GDM1 (cell line): ENCODE measurements around the gene TEX261.

Source experiments
- DNase-seq: peaks from one replicate; lab custom pipeline; 2025; lab: John Stamatoyannopoulos, UW

Gene TEX261

GRCh38 chr2:70981421-70981820 is 13.3 kb downstream of the TEX261 start:
- no peak for DNase-seq

DNA sequence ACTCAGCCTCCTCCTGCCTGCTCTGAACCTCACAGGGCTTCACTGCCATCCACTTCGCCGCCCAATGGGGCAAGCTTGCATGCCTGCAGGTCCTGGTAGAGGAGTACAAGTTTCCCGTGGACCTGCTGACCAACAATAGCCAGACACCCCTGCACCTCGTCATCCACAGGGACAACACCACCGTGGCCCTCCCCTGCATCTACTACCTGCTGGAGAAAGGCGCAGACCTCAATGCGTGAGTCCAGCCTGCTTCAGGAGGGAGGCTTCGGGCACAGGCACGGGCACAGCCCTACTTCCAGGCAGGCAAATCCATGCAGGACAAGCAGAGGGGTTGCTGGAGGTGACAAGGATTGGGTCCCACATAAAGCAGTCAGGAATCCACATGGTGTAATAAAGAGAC is 15.0 kb downstream of the TEX261 start:
- no peak for DNase-seq

- no peak for DNase-seq
These were observed 15.5 kb downstream of the TEX261 start for GRCh38 chr2:70979180-70979488.

DNA sequence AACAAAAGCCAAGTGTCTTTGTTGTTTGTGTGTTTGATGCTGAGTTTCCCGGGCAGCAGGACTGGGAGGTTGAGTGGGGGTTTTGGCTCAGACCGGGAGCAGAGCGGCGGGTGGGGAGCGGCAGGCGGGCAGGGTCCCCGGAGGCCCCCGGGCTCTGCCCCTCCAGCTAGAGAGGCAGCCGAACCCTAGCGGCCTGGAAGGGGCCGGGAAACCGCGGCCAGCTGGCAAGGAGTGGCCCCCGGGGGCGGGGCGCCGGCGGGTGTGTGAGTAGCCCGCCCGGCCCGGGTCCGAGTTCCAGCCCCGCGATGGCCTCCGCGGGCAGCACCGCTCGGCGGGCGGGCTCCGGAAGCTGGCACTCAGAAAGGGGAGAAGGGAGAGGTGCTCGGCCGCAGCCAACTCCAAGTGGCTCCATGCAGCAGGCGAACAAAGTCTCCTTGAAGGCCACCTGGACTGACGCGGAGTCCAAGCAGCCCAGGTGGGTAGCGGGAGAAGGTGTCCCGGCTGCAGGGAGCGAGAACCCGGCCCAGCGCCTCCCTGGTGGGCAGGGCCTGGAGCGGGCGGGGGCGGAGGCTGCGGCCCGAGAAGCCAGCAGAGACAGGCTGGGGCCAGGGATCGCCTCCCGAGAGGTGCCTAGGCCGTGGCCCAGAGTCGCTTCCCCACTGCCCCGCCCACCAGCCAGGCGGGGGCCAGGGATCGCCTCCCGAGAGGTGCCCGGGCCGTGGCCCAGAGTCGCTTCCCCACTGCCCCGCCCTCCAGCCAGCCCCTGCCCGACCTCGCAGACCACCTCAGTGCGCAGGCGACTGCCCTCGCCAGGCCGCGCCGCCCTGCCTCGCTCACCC is 16.1 kb downstream of the TEX261 start, which contains the start of gene ANKRD53:
Gene ANKRD53 (plus strand): TSS at position 290 of the 839 bp plus-strand sequence. CDS start 16 bp downstream, at position 306.
- no peak for DNase-seq

DNA sequence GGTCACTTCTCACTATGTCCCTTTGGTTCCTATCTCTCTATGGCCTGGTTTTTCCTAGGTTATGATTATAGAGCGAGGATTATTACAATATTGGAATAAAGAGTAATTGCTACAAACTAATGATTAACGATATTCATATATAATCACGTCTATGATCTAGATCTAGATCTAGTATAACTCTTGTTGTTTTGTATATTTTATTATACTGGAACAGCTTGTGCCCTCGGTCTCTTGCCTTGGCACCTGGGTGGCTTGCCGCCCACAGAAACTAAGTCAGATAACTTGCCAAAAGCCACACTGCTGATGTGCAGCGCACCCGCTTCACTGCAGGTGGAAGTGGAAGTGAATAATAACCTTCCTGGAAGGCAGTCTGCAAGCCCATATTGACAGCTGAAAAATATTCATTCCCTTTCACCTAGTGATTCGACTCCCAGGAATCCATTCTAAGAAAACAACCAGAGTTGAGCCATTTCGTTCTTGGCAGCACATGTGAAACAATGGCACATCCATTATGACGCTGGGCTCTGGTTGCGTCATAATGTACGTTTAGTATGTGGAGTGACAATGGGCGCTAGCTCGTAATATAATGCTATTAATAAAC is 17.0 kb downstream of the TEX261 start:
- DNase-seq, result no peak

- no peak for DNase-seq
These were observed 19.4 kb downstream of the TEX261 start for GRCh38 chr2:70975237-70975636.

GRCh38 chr2:70974592-70974991 is 20.1 kb downstream of the TEX261 start:
- DNase-seq, result no peak

DNA sequence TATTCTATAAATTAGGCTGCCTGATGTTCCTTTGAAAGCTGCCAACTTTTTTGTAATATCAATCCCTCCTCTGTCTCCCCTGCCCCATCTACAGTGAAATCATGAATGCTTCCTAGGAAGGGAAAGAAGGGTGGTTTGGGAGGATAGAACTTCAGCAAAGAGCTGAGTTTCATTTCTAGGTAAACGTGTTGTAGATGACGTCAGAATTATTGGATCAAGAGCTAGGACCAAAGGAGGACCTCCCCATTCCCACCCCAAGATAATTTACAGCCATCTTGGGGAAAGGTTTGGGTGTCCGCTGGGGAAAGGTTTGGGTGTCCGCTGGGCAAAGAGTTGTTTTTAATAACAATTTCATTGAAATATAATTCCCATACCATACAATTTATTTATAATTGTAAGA is 27.5 kb downstream of the TEX261 start:
- DNase-seq, result no peak

- DNase-seq, result no peak
These were observed 28.0 kb downstream of the TEX261 start for GRCh38 chr2:70966681-70967080.

- no peak for DNase-seq
These were observed 29.2 kb downstream of the TEX261 start for GRCh38 chr2:70965506-70965905.

DNA sequence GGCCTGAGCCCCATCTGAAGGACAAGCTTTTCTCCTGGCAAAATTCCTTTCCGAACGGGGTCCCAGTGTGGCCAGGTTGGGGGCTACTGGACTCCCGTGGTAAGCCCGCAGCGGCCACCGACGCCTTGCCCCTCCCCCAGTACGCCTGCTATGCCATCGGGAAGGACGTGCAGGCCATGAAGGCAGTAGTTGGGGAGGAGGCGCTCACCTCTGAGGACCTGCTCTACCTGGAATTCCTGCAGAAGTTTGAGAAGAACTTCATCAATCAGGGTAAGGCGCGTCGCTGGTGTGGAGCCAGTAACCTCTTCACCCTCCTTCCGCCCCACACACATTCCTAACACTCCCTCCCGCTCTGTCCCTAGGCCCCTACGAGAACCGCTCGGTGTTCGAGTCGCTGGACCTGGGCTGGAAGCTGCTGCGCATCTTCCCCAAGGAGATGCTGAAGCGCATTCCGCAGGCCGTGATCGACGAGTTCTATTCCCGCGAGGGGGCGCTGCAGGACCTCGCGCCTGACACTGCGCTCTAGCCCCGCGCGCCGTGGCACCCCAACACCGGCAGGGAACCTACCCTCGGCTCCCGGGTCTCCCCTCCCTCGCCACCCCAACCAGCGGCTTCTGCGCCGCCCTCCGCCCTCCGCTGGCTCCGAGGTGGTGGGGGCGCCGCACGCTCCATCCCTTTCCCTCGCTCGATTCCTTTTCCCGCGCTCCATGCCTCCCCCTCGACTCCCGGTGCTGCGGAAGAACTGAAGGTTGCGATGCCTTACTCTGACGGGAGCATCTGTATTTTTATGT is 29.9 kb downstream of the TEX261 start:
- peak; percentile 62 for DNase-seq

- DNase-seq, result no peak
These were observed 30.5 kb downstream of the TEX261 start for GRCh38 chr2:70964133-70964532.

GRCh38 chr2:70962885-70963878 is 31.5 kb downstream of the TEX261 start:
- DNase-seq, result no peak

GRCh38 chr2:70962211-70962884 is 32.3 kb downstream of the TEX261 start:
- no peak for DNase-seq

DNA sequence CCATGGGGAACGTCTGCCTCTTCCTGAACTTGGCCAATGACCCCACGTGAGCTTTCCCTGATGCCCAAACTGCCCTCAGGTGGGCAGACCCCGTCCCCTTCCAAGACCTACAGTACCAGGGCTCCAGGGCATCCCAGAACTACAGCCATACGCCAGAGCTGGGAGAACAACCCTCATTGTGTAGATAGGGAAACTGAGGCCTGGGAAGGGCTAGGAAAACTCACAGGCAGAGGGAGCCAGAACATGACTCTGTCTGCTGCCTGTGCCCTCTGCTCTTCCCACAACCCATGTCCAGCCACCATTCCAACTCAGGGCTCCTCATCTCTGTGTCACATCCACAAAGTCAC is 33.1 kb downstream of the TEX261 start:
- no peak for DNase-seq

DNA sequence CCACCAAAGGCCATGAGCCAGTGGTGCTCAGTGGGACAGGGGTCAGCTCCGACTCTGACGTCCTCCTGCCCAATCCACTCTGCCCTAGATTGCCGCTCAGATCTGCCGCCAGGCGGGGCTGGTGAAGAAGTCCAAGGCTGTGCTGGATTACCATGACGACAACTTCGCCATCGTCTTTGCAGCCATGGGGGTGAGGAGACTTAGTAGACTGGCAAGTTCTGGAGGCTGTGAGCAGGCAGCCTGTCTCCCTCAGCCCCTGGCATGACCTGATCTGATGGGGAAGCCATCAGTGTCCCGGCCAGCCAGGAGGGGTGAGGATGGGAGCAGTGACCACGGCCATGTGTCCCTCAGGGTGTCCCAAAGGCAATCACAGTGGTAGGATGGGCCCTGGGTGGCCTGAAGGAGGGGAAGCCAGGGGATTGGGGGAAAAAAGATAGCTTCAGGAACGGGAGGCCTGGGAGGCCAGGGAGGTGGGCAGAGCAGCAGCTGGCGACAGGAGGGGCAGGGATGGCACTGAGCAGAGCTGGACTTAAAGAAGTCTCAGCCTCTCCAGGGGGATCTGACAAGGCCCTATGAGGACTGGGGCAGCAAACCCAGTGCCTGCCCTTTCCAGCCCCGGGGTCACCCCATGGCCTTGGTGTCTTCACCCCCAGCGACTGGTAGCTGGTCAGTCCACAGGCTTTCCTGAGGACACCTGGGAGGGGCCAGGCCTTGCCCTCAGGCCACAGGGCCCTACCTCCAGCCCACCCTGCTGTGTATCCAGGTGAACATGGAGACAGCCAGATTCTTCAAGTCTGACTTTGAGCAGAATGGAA is 33.6 kb downstream of the TEX261 start:
- DNase-seq, result no peak

DNA sequence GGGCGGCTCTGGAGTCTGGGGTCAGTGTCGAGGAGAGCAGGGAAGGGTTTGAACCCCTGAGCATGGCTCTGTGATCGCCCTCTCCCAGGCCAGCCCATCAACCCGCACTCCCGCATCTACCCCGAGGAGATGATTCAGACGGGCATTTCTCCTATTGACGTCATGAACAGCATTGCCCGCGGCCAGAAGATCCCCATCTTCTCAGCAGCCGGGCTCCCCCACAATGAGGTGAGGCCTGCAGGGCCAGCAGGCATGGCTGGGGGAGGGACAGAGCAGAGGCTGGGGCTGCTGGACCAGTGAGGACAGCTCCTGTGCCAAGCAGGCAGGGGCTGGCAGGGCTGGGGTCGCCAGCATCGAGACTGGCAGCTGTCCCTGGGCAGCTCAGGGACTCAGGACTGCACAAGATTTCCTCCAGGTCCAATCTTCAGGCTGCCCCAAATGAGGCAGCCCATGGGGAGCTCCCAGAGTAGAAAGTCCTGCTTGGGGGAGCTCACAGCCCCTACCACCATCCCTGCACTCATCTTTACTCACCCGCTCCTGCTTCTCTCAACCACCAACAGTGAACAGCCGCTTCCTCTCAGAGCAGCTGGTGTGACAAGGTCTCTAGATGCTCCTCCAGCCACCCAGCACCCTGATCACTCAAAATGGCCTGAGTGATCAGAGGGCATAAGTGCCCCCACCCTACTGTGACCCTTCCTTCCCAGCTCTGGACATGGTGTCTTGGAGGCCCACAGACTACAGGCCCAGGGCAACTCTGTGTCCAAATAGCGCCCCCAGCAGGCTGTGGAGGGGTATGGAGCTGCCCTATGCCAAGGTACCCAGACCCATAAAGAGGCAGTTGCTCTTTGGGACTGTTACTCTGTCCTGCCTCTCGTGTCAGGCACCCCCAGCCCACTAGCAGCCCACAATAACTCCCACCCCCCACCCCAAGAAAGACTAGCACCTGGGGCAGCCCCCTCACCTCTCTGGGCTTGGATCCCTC is 34.5 kb downstream of the TEX261 start:
- no peak for DNase-seq

DNA sequence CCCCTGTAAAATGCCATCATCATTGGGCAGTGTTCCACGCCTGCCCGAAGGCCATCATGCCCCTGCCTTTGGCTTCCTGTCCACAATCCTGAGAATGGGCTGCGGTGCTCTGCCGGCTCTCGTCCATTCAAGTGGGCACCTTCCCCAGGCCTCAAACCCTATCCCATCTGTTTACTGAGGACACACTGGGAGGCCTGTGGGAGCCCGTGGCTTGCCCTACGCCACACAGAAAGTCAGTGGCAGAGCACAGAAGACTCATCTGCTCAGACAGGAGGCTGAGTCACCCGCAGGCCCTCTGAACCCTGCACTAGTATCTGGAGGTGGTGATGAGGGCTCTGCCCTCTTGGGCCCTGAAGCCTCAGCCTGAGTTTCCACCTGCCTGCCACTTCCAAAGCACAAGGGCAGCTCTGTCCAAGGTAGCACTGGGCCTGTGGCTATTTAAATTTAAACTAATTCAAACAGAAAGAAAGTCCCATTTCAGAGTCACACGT is 35.4 kb downstream of the TEX261 start:
- DNase-seq, result no peak

GRCh38 chr2:70958759-70959158 is 35.9 kb downstream of the TEX261 start:
- no peak for DNase-seq
